Measurements from ENCODE around the gene NTNG1.
"Not testable (repeated sequence)": the region's sequence is repeated elsewhere in the genome, so short reads cannot be mapped to it uniquely, and the experiment has no call there.

The NTNG1 gene

GRCh38 chr1:107140703-107141490, at the start of gene NTNG1:
Gene NTNG1, plus strand, starts transcription at chr1:107141039.
- no peak for TF ChIP-seq CTCF (conservative IDR thresholded peaks at IDR 0.05; ENCODE audit: low read depth, low read length)
- no peak for DNase-seq (ENCODE audit: low read depth)
- H3K4me3 ChIP-seq (ENCODE audit: low read length), result peak within 1 kb of the TSS; percentile 71

- no peak for TF ChIP-seq CTCF (conservative IDR thresholded peaks at IDR 0.05; ENCODE audit: low read depth, low read length)
- DNase-seq (ENCODE audit: low read depth), result no peak
- no peak overlapping the region for H3K4me3 ChIP-seq (ENCODE audit: low read length)
Observed at GRCh38 chr1:107091418-107091817, 49.4 kb upstream of the NTNG1 start.

GRCh38 chr1:107093395-107093794, 47.4 kb upstream of the NTNG1 start:
- H3K4me3 ChIP-seq (ENCODE audit: low read length); DNase-seq (ENCODE audit: low read depth): not testable (repeated sequence)

DNA sequence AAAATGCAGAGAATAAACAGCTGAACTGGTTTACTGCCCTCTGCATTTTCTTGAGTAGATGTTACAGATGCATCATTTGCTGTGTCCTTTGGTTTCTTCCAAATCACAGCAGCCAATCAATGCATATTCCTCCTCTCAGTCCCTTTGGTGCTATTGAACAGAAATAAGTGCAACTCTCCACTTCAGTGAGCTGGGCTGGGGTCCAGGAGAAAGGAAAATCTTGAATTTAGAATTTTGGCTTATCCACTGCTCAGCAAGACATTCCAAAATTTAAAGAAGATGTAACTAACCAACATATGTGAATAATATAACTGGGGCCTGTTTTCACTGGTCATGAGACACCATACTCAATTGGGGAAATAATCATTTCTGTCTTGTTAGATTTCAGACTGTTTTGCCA, 45.2 kb upstream of the NTNG1 start:
- no peak for TF ChIP-seq CTCF (conservative IDR thresholded peaks at IDR 0.05; ENCODE audit: low read depth, low read length)
- H3K4me3 ChIP-seq (ENCODE audit: low read length), result no peak overlapping the region
- no peak for DNase-seq (ENCODE audit: low read depth)

- no peak for DNase-seq (ENCODE audit: low read depth)
- TF ChIP-seq CTCF (conservative IDR thresholded peaks at IDR 0.05; ENCODE audit: low read depth, low read length), result no peak
- H3K4me3 ChIP-seq (ENCODE audit: low read length), result no peak overlapping the region
Observed at GRCh38 chr1:107096690-107097089, 44.1 kb upstream of the NTNG1 start.

GRCh38 chr1:107098961-107099360, 41.9 kb upstream of the NTNG1 start:
- no peak for TF ChIP-seq CTCF (conservative IDR thresholded peaks at IDR 0.05; ENCODE audit: low read depth, low read length)
- no peak for DNase-seq (ENCODE audit: low read depth)

GRCh38 chr1:107100331-107100984, 40.4 kb upstream of the NTNG1 start:
- no peak overlapping the region for H3K4me3 ChIP-seq (ENCODE audit: low read length)
- no peak for DNase-seq (ENCODE audit: low read depth)
- TF ChIP-seq CTCF (conservative IDR thresholded peaks at IDR 0.05; ENCODE audit: low read depth, low read length), result no peak

More at GRCh38 chr1:107098961-107099360, 41.9 kb upstream of the NTNG1 start:
- no peak overlapping the region for H3K4me3 ChIP-seq (ENCODE audit: low read length)

All from retinal pigment epithelial cell (primary cell).